ENCODE results near the gene OPRM1. TPM values are rescaled to one million over a fixed set of nuclear protein-coding genes. Genes with fewer than 3 reads are reported as not detected.

OPRM1 gene
- total RNA-seq, 1 donor from 2014 or later: not detected

GRCh38 chr6:154280521-154280920 lies 241.5 kb downstream of the OPRM1 start:
- H3K27me3 ChIP-seq (ENCODE audit: control insufficient read depth, insufficient read depth, low read length): no peaks in the 10 kb centered on the region
- no peaks in the 10 kb centered on the region for H3K36me3 ChIP-seq (ENCODE audit: control insufficient read depth, insufficient read depth, low read length)
- H3K4me3 ChIP-seq (ENCODE audit: low read depth, low read length): no peak overlapping the region
- DNase-seq (ENCODE audit: low read depth): no peak
- TF ChIP-seq, protein P1, sequence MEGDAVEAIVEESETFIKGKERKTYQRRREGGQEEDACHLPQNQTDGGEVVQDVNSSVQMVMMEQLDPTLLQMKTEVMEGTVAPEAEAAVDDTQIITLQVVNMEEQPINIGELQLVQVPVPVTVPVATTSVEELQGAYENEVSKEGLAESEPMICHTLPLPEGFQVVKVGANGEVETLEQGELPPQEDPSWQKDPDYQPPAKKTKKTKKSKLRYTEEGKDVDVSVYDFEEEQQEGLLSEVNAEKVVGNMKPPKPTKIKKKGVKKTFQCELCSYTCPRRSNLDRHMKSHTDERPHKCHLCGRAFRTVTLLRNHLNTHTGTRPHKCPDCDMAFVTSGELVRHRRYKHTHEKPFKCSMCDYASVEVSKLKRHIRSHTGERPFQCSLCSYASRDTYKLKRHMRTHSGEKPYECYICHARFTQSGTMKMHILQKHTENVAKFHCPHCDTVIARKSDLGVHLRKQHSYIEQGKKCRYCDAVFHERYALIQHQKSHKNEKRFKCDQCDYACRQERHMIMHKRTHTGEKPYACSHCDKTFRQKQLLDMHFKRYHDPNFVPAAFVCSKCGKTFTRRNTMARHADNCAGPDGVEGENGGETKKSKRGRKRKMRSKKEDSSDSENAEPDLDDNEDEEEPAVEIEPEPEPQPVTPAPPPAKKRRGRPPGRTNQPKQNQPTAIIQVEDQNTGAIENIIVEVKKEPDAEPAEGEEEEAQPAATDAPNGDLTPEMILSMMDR (IDR thresholded peaks at IDR 0.05; ENCODE audit: insufficient read depth, low read length, poor library complexity, severe bottlenecking): no peak

DNA sequence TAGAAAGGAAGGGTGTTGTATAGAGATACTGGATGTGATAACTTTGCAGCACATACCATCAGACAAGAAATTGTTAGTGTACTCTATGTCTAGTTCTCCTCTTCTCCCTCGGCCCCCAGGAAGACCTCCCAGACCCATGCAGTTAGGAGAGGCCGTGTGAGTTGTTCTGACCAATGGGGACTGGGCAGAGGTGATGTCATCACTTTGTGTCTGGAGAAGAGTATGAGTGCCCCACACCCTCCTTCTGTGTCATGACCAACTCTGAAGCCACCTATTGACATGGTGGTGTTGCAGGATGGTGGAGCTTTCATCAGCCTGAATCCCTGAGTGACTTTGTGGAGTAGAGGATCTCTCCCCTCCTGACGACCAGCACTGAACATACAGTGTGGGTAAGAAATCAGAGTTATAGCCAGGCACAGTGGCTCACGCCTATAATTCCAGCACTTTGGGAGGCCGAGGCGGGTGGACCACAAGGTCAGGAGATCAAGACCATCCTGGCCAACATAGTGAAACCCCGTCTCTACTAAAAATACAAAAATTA lies 245.3 kb downstream of the OPRM1 start:
- TF ChIP-seq, protein P1 (IDR thresholded peaks at IDR 0.05; ENCODE audit: insufficient read depth, low read length, poor library complexity, severe bottlenecking): no peak
- no peaks in the 10 kb centered on the region for H3K36me3 ChIP-seq (ENCODE audit: control insufficient read depth, insufficient read depth, low read length)
- H3K27me3 ChIP-seq (ENCODE audit: control insufficient read depth, insufficient read depth, low read length): no peaks in the 10 kb centered on the region
- H3K4me3 ChIP-seq (ENCODE audit: low read depth, low read length): no peak overlapping the region
- no peak for DNase-seq (ENCODE audit: low read depth)

DNA sequence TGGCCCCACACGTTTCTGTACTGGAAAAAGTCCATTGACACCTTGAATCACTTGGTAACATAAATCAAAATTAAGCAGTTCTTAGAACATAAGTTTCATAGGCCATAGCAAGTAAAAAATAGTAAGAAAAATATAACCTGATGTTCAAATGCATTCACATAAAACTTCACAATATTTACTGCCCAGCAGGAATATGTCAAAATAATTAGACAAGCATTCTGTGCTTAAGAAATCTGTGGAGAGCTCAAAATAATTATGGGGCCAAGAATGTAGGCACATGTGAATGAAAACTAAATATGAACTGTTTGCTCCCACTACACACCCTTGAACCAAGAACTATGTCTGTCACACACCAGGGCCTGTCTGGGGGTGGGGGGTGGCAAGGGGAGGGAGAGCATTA lies 246.8 kb downstream of the OPRM1 start:
- no peaks in the 10 kb centered on the region for H3K36me3 ChIP-seq (ENCODE audit: control insufficient read depth, insufficient read depth, low read length)
- TF ChIP-seq, protein P1 (IDR thresholded peaks at IDR 0.05; ENCODE audit: insufficient read depth, low read length, poor library complexity, severe bottlenecking): no peak
- no peak overlapping the region for H3K4me3 ChIP-seq (ENCODE audit: low read depth, low read length)
- no peaks in the 10 kb centered on the region for H3K27me3 ChIP-seq (ENCODE audit: control insufficient read depth, insufficient read depth, low read length)
- no peak for DNase-seq (ENCODE audit: low read depth)

DNA sequence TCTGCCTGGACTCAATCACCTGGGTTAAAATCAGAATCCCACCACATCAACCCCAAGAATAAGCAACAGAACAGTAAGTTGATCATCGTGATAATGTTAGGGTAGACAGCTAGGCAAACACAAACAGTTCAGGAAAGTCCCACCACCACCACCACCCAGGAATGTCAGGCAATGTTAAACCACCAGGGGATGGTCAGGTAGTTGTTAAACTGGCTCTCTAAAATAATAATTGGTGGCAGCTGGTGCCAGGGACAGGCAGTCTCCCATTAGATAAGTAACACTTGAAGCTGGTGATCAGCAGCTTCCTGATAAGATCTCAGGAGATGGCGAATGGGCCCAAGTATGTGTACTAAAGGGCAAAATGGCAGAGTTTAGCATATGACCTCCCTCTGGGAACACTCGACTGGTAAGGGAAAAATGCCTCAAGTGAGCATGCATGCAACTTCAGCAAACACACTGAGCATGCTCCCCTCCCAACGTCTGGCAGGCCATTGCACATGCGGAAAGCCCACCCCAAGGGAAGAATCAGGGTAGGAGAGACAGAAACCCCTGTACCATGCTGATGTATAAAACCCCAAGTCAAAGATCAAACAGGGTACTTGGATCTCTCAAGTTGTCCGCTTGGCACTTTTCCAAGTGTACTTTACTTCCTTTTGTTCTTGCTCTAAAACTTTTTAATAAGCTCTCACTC lies 250.9 kb downstream of the OPRM1 start:
- DNase-seq (ENCODE audit: low read depth): no peak
- H3K27me3 ChIP-seq (ENCODE audit: control insufficient read depth, insufficient read depth, low read length): no peaks in the 10 kb centered on the region
- H3K36me3 ChIP-seq (ENCODE audit: control insufficient read depth, insufficient read depth, low read length): no peaks in the 10 kb centered on the region
- TF ChIP-seq, protein P1 (IDR thresholded peaks at IDR 0.05; ENCODE audit: insufficient read depth, low read length, poor library complexity, severe bottlenecking): no peak
- no peak overlapping the region for H3K4me3 ChIP-seq (ENCODE audit: low read depth, low read length)

GRCh38 chr6:154292066-154292465 lies 253.0 kb downstream of the OPRM1 start:
- no peak for DNase-seq (ENCODE audit: low read depth)
- TF ChIP-seq, protein P1 (IDR thresholded peaks at IDR 0.05; ENCODE audit: insufficient read depth, low read length, poor library complexity, severe bottlenecking): no peak
- Histone ChIP-seq H3K4me3 (ENCODE audit: low read depth, low read length) (no peak overlapping the region), H3K27me3 (ENCODE audit: control insufficient read depth, insufficient read depth, low read length) (no peaks in the 10 kb centered on the region), H3K36me3 (ENCODE audit: control insufficient read depth, insufficient read depth, low read length) (no peaks in the 10 kb centered on the region)

All from kidney epithelial cell (primary cell).